Osteoblast (primary cell): ENCODE data around the gene ST3GAL3. TPM values are rescaled to one million over a fixed set of nuclear protein-coding genes. Genes with fewer than 3 reads are reported as not detected.
A peak's percentile ranks its signal among the peaks of the same experiment; 100 is the strongest.

ENCODE experiments used
- DNase-seq: peaks from one replicate; pipeline ENCODE4 v3.0.0; 2011; ENCODE audit warnings: low spot score, mixed read lengths; ENCODE audit not compliant: insufficient read length; ENCODE audit errors: missing footprints
- H2AFZ ChIP-seq: 2 replicates; pipeline ENCODE4 v1.6.0; 2011; ENCODE audit warnings: mild to moderate bottlenecking, low read length
- H3K27ac ChIP-seq: 2 replicates; pipeline ENCODE4 v1.5.1; 2011; ENCODE audit warnings: mild to moderate bottlenecking, low read depth, low read length, moderate library complexity
- H3K27me3 ChIP-seq: 2 replicates; pipeline ENCODE4 v1.6.0; 2012; ENCODE audit warnings: mild to moderate bottlenecking, control low read depth, inconsistent platforms, low read length, moderate library complexity; ENCODE audit not compliant: insufficient read depth
- H3K36me3 ChIP-seq: 2 replicates; pipeline ENCODE4 v1.5.1; 2011; ENCODE audit warnings: mild to moderate bottlenecking, low read length, control low read depth, moderate library complexity; ENCODE audit not compliant: insufficient read depth
- H3K4me1 ChIP-seq: 2 replicates; pipeline ENCODE4 v1.5.1; 2011; ENCODE audit warnings: mild to moderate bottlenecking, low read length, control low read depth, moderate library complexity; ENCODE audit not compliant: insufficient read depth
- H3K4me2 ChIP-seq: 2 replicates; pipeline ENCODE4 v1.6.0; 2011; ENCODE audit warnings: mild to moderate bottlenecking, low read length; ENCODE audit not compliant: insufficient read depth
- H3K4me3 ChIP-seq: fragments of 200-600 bp; sonication (generic); 3 replicates; pipeline ENCODE4 v1.5.1; 2012; ENCODE audit warnings: mild to moderate bottlenecking, low read length, inconsistent platforms; ENCODE audit not compliant: insufficient read depth
- H3K79me2 ChIP-seq: 2 replicates; pipeline ENCODE4 v1.6.0; 2012; ENCODE audit warnings: mild to moderate bottlenecking, low read length, control low read depth, inconsistent platforms; ENCODE audit not compliant: insufficient read depth
- H3K9me3 ChIP-seq: 2 replicates; pipeline ENCODE4 v1.5.1; 2011; ENCODE audit warnings: low read depth, low read length, control low read depth
- H4K20me1 ChIP-seq: 2 replicates; pipeline ENCODE4 v1.6.0; 2012; ENCODE audit warnings: mild to moderate bottlenecking, low read length, control low read depth; ENCODE audit not compliant: insufficient read depth
- CTCF ChIP-seq: IDR thresholded peaks from 2 replicates; pipeline ENCODE4 v1.5.1; 2011; ENCODE audit warnings: mild to moderate bottlenecking, low read depth, low read length, moderate library complexity; ENCODE audit errors: extremely low read depth
- total RNA-seq: library from RNA; depleted of rRNA; stranded (reverse); fragments of >200 nt; gene quantifications from 2 replicates; pipeline ENCODE4 v1.2.3, GENCODE V29; 2012

The ST3GAL3 gene
- total RNA-seq, 1 donor: 18.5 TPM

- peaks cover 30% of the 10 kb centered on the region for H3K79me2 ChIP-seq
- DNase-seq: no peak
- no peak overlapping the region for H3K4me3 ChIP-seq
- TF ChIP-seq CTCF: no peak
- H3K27me3 ChIP-seq: no peaks in the 10 kb centered on the region
- no peaks in the 10 kb centered on the region for H3K9me3 ChIP-seq
- H3K27ac ChIP-seq: no peak overlapping the region
- H3K4me1 ChIP-seq: peaks cover 3% of the 10 kb centered on the region
- H2AFZ ChIP-seq: no peak overlapping the region
- H4K20me1 ChIP-seq: peaks cover 2% of the 10 kb centered on the region
- H3K36me3 ChIP-seq: no peaks in the 10 kb centered on the region
- no peak overlapping the region for H3K4me2 ChIP-seq
Measured at GRCh38 chr1:43768168-43768567, 60.8 kb downstream of the ST3GAL3 start.

- TF ChIP-seq CTCF: no peak
- H3K79me2 ChIP-seq: peaks cover 27% of the 10 kb centered on the region
- H4K20me1 ChIP-seq: peaks cover 2% of the 10 kb centered on the region
- no peak for DNase-seq
- no peaks in the 10 kb centered on the region for H3K36me3 ChIP-seq
- H3K27ac ChIP-seq: no peak overlapping the region
- H2AFZ ChIP-seq: no peak overlapping the region
- H3K9me3 ChIP-seq: no peaks in the 10 kb centered on the region
- H3K27me3 ChIP-seq: no peaks in the 10 kb centered on the region
- no peak overlapping the region for H3K4me2 ChIP-seq
- no peak overlapping the region for H3K4me3 ChIP-seq
- H3K4me1 ChIP-seq: peaks cover 7% of the 10 kb centered on the region
Measured at GRCh38 chr1:43769350-43769908, 62.1 kb downstream of the ST3GAL3 start.

- Histone ChIP-seq H3K79me2 (peaks cover 22% of the 10 kb centered on the region), H3K27me3 (no peaks in the 10 kb centered on the region), H3K4me2 (no peak overlapping the region), H3K4me3 (no peak overlapping the region), H2AFZ (no peak overlapping the region), H3K4me1 (peaks cover 11% of the 10 kb centered on the region), H3K9me3 (no peaks in the 10 kb centered on the region), H3K36me3 (no peaks in the 10 kb centered on the region), H3K27ac (no peak overlapping the region), H4K20me1 (peaks cover 2% of the 10 kb centered on the region)
- peak; percentile 51 for DNase-seq
- no peak for TF ChIP-seq CTCF
Measured at GRCh38 chr1:43770111-43770510, 62.8 kb downstream of the ST3GAL3 start.

- TF ChIP-seq CTCF: no peak
- Histone ChIP-seq H3K36me3 (no peaks in the 10 kb centered on the region), H3K4me2 (no peak overlapping the region), H3K27me3 (no peaks in the 10 kb centered on the region), H3K79me2 (peaks cover 6% of the 10 kb centered on the region), H2AFZ (no peak overlapping the region), H3K4me1 (peaks cover 22% of the 10 kb centered on the region), H3K27ac (no peak overlapping the region), H3K9me3 (no peaks in the 10 kb centered on the region), H4K20me1 (no peaks in the 10 kb centered on the region), H3K4me3 (no peak overlapping the region)
- DNase-seq: no peak
Measured at GRCh38 chr1:43772978-43773377, 65.6 kb downstream of the ST3GAL3 start.
